Left hindlimb (tissue), 1 donor: ENCODE data around the gene TBC1D3B.
"Not testable (repeated sequence)": the region's sequence is repeated elsewhere in the genome, so short reads cannot be mapped to it uniquely, and the experiment has no call there.

Experiments
- DNase-seq: peaks from one replicate; pipeline ENCODE4 v3.0.0-alpha.2; 2018

TBC1D3B gene

DNA sequence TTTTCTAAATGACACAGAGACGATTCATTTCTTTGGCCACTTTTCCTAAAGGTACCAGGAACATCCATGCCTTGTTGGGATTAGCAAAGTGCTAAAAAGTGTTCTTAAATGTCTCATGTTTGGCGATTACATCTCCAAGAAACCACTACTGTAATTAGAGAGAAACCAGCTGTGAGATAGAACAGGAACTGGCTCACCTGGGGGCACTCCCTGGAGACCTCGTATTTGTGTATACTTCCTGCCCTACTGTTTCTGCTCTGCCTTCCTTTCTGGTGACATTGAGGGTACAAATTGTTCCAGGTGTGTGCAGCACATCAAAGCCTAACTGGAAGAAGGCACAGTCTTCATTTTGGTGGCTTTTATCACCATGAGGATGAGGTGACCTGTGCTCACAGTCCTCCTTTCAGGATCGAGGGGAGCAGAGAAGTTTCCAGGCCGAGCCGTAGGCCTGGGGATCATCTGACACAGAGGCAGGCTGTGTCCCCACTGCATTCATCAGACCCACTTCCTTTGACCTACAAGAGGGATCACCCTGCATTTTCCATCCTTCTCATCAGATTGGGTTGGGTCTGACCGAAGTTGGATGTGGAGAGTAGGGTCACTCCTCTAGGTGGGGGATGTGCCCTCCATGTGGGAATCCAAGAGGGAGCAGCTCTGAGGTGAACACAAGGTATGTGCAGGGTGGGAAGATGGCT is 49.1 kb downstream of the TBC1D3B start:
- DNase-seq, result no peak

DNA sequence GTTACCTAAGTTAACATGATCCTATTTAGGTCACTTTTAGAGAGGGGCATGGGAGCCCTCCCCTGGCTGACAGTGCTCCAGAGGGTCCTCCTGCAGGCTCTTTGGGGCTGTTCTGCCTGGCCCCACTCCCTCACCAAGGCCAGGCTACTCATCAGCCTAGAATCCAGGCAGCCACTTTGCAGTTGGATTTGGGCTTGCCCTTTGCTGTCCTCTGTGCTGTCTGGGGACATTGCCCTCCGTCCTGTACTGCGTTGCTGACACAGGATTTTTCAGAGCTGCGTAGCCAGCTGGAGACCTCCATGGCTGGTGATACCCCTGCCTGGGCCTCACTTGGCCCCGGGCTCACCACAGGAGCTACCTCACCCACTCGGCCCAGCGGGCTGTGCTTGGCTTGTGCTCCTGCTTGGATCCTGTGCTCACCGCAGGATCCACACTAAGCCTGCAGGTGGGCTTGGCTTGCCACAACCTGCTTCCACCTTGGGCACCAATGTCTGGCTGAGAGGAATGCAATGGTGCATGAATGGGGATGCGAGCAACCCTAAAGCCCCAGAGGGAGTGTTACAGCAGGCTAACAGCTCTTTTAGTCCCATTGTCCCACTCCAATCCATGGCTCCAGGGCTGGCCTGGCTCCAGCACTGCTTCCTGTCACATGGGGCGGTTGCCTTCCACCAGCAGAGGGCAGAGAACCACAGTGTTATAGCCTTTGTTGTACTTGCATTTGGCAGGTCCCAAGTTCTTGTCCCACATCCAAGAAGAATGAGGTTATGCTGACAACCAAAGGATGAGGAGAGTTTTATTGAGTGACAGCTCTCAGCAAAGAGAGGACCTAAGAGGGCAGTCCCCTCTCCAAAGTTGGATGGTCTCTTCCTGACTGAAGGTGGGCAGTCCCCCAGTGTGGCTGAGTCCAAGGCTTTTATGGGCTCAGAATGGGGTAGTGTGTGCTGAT is 51.3 kb downstream of the TBC1D3B start:
- DNase-seq, result no peak

DNA sequence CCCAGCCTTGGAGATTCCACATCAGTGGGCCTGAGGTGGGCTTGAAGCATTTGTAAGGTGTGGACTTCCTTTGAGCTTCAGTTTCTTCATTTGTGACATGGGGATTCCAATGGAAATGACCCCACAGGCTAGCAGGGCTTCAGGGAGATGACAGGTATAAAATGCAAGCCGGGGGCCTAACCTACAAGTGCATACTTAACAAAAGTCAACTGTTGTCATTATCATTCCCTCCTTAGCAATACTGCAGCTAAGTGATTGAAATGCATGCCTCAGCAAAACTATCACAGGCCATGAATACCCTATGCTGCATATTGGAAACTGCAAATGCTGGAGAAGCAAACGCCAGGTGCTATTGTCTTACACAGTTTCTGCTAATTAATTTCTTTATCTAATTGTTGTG is 53.0 kb downstream of the TBC1D3B start:
- DNase-seq, result no peak

DNA sequence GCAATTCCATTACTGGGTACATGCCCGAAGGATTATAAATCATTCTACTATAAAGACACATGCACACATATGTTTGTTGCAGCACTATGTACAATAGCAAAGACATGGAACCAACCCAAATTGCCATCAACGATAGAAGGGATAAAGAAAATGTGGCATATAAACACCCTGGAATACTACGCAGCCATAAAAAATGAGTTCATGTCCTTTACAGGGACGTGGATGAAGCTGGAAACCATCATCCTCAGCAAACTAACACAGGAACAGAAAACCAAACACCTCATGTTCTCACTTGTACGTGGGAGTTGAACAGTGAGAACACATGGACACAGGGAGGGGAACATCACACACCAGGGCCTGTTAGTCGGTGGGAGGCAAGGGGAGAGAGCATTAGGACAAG is 55.3 kb downstream of the TBC1D3B start:
- not testable (repeated sequence) for DNase-seq

DNA sequence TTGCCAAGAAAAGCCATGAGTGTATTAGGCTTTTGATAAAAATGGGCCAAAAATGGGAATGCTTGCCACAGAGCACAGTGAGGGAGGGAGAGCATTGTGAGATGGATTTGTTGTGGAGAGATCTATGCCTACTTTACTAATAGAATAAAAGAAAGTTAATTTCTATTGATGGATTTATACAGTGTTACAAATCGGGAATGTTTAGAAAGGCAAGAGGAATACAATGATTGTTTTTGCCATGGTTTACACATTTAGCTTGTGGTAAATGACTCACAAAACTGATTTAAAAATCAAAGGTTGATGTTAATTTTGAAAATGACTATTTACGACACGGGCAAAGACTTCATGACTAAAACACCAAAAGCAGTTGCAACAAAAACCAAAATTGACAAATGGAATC is 56.2 kb downstream of the TBC1D3B start:
- no peak for DNase-seq

DNA sequence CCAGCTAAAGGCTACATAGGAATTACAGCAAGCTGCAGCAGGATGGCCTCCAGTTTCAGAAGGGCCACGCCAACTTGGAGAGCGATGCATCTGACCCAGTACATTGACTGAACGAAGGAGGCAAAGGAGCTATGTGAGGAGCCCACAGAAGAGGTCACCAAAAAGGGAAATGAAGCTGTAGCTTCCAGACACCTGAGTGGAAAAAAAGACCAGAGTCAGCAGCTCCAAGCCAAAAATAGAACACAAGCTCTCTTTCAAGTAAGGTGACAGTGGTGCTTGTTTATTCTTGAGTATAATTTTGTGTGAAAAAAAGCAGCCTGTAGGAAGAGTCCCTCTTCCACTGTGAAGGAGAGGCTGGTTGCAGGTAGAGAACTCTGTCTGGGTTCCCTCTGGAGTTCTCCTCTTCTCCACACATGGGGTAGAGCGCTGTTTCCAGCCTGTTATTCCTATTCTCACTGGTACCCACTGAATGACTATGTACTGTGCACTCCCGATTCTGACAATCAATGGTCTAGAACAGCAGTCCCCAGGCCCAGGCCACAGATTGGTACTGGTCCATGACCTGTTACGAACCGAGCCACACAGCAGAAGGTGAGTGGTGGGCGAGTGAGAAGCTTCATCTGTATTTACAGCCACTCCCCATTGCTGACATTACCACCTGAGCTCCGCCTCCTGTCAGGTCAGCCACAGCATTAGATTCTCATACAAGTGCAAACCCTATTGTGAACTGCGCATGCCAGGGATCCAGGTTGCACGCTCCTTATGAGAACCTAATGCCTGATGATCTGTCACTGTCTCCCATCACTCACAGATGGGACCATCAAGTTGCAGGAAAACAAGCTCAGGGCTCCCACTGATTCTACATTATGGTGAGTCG is 57.7 kb downstream of the TBC1D3B start:
- no peak for DNase-seq

- DNase-seq, result no peak
Measured at GRCh38 chr17:36117505-36118382, 58.7 kb downstream of the TBC1D3B start.
